ENCODE results near the gene IZUMO1. TPM values are rescaled to one million over a fixed set of nuclear protein-coding genes. Genes with fewer than 3 reads are reported as not detected.

IZUMO1 gene
- total and polyA plus RNA-seq, 9 of the 15 experiments (the other 6 are each of a cell fraction or from before 2014, with no cell fraction given): 0.14 to 2.1 (median 0.73) TPM

GRCh38 chr19:48751845-48752495, 5.3 kb upstream of the IZUMO1 start:
- CTCF ChIA-PET (ENCODE audit: low intra/inter-chr PET ratio): no interaction called here
- no peak for ATAC-seq
- peak overlapping the region; percentile 74 to 91 for H3K9ac ChIP-seq (ENCODE audit: insufficient read depth in 1 of 2, low read depth in 2 of 2, low read length in 2 of 2)
- TF ChIP-seq SUPT5H (IDR thresholded peaks at IDR 0.05): no peak
- TF ChIP-seq, protein P1, sequence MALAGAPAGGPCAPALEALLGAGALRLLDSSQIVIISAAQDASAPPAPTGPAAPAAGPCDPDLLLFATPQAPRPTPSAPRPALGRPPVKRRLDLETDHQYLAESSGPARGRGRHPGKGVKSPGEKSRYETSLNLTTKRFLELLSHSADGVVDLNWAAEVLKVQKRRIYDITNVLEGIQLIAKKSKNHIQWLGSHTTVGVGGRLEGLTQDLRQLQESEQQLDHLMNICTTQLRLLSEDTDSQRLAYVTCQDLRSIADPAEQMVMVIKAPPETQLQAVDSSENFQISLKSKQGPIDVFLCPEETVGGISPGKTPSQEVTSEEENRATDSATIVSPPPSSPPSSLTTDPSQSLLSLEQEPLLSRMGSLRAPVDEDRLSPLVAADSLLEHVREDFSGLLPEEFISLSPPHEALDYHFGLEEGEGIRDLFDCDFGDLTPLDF (CRISPR knock-in tag; IDR thresholded peaks at IDR 0.05): no peak
- no peak for TF ChIP-seq NRF1 (conservative IDR thresholded peaks at IDR 0.05 in 1 of 2, IDR thresholded peaks at IDR 0.05 in 1 of 2)
- no peak for TF ChIP-seq ZNF354B (CRISPR knock-in tag; IDR thresholded peaks at IDR 0.05)
- no peak for TF ChIP-seq ZNF282 (CRISPR knock-in tag; IDR thresholded peaks at IDR 0.05)
- no peak for TF ChIP-seq YBX1 (IDR thresholded peaks at IDR 0.05)
- TF ChIP-seq CCNT2 (IDR thresholded peaks at IDR 0.05; ENCODE audit: borderline replicate concordance, extremely low read depth, insufficient read length, low read depth, low read length): no peak
- TF ChIP-seq NR3C1 (CRISPR knock-in tag; IDR thresholded peaks at IDR 0.05): no peak
- no peak for TF ChIP-seq KLF10 (CRISPR knock-in tag; IDR thresholded peaks at IDR 0.05)
- TF ChIP-seq, protein P2, sequence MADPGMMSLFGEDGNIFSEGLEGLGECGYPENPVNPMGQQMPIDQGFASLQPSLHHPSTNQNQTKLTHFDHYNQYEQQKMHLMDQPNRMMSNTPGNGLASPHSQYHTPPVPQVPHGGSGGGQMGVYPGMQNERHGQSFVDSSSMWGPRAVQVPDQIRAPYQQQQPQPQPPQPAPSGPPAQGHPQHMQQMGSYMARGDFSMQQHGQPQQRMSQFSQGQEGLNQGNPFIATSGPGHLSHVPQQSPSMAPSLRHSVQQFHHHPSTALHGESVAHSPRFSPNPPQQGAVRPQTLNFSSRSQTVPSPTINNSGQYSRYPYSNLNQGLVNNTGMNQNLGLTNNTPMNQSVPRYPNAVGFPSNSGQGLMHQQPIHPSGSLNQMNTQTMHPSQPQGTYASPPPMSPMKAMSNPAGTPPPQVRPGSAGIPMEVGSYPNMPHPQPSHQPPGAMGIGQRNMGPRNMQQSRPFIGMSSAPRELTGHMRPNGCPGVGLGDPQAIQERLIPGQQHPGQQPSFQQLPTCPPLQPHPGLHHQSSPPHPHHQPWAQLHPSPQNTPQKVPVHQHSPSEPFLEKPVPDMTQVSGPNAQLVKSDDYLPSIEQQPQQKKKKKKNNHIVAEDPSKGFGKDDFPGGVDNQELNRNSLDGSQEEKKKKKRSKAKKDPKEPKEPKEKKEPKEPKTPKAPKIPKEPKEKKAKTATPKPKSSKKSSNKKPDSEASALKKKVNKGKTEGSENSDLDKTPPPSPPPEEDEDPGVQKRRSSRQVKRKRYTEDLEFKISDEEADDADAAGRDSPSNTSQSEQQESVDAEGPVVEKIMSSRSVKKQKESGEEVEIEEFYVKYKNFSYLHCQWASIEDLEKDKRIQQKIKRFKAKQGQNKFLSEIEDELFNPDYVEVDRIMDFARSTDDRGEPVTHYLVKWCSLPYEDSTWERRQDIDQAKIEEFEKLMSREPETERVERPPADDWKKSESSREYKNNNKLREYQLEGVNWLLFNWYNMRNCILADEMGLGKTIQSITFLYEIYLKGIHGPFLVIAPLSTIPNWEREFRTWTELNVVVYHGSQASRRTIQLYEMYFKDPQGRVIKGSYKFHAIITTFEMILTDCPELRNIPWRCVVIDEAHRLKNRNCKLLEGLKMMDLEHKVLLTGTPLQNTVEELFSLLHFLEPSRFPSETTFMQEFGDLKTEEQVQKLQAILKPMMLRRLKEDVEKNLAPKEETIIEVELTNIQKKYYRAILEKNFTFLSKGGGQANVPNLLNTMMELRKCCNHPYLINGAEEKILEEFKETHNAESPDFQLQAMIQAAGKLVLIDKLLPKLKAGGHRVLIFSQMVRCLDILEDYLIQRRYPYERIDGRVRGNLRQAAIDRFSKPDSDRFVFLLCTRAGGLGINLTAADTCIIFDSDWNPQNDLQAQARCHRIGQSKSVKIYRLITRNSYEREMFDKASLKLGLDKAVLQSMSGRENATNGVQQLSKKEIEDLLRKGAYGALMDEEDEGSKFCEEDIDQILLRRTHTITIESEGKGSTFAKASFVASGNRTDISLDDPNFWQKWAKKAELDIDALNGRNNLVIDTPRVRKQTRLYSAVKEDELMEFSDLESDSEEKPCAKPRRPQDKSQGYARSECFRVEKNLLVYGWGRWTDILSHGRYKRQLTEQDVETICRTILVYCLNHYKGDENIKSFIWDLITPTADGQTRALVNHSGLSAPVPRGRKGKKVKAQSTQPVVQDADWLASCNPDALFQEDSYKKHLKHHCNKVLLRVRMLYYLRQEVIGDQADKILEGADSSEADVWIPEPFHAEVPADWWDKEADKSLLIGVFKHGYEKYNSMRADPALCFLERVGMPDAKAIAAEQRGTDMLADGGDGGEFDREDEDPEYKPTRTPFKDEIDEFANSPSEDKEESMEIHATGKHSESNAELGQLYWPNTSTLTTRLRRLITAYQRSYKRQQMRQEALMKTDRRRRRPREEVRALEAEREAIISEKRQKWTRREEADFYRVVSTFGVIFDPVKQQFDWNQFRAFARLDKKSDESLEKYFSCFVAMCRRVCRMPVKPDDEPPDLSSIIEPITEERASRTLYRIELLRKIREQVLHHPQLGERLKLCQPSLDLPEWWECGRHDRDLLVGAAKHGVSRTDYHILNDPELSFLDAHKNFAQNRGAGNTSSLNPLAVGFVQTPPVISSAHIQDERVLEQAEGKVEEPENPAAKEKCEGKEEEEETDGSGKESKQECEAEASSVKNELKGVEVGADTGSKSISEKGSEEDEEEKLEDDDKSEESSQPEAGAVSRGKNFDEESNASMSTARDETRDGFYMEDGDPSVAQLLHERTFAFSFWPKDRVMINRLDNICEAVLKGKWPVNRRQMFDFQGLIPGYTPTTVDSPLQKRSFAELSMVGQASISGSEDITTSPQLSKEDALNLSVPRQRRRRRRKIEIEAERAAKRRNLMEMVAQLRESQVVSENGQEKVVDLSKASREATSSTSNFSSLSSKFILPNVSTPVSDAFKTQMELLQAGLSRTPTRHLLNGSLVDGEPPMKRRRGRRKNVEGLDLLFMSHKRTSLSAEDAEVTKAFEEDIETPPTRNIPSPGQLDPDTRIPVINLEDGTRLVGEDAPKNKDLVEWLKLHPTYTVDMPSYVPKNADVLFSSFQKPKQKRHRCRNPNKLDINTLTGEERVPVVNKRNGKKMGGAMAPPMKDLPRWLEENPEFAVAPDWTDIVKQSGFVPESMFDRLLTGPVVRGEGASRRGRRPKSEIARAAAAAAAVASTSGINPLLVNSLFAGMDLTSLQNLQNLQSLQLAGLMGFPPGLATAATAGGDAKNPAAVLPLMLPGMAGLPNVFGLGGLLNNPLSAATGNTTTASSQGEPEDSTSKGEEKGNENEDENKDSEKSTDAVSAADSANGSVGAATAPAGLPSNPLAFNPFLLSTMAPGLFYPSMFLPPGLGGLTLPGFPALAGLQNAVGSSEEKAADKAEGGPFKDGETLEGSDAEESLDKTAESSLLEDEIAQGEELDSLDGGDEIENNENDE (IDR thresholded peaks at IDR 0.05; ENCODE audit: low read depth, low read length): no peak

More at GRCh38 chr19:48751845-48752495, 5.3 kb upstream of the IZUMO1 start:
- H3K36me3 ChIP-seq (ENCODE audit: control insufficient read depth, insufficient read depth, low read length): peaks cover 22% of the 10 kb centered on the region; the same call in 1 of the 3 replicates
- H3K4me1 ChIP-seq (replicated peaks in 1 of 2; ENCODE audit: control insufficient read depth in 2 of 2, insufficient read depth in 2 of 2, low read length in 2 of 2): peaks cover 41 to 81% of the 10 kb centered on the region in 2 experiments
- no TSS peak for BruUV-seq (replicated peaks)
- no peaks in the 10 kb centered on the region for H4K20me1 ChIP-seq (replicated peaks; ENCODE audit: control insufficient read depth, insufficient read depth, low read length)
- 68% methylated on average over 15 of the region's 20 CpGs for WGBS (ENCODE audit: insufficient coverage, low coverage, missing lambda C conversion rate)
- DNase-seq (ENCODE audit: extremely low read depth in 1 of 4, low spot score in 3 of 4) (no peak), FAIRE-seq (no peak)
- in situ Hi-C loops (cut with MboI): no loop called here
- POLR2A ChIA-PET: interaction anchor here (0.6 to 0.9 kb wide), 2 partner anchors 216 to 453 kb away, joined by 3 read pairs; no protein-coding TSS in a partner anchor
- H3K9me3 ChIP-seq (replicated peaks; ENCODE audit: control insufficient read depth, insufficient read depth, low read depth, low read length): no peaks in the 10 kb centered on the region
- intact Hi-C loops (cut with micrococcal nuclease): no loop called here
- no peaks in the 10 kb centered on the region for H3K9me1 ChIP-seq (ENCODE audit: control insufficient read depth, insufficient read depth, low read length)
- H2AFZ ChIP-seq (ENCODE audit: low read depth, low read length): 0 out of 2 replicates have a peak overlapping the region, but pooled peaks have one; percentile 9
- peak overlapping the region; percentile 37; the same call in 2 of the 3 replicates for H3K27ac ChIP-seq (ENCODE audit: extremely low read depth, low read depth, low read length)
- no peaks in the 10 kb centered on the region for H3K27me3 ChIP-seq (ENCODE audit: control insufficient read depth in 2 of 2, insufficient read depth in 2 of 2, low read length in 2 of 2)
- peaks cover 41% of the 10 kb centered on the region for H3K79me2 ChIP-seq (ENCODE audit: control insufficient read depth, insufficient read depth, low read length)
- peak overlapping the region; percentile 81 for H3K4me2 ChIP-seq (ENCODE audit: insufficient read depth, low read length)
- H3K4me3 ChIP-seq: peak overlapping the region; percentile 43
